ENCODE data around the gene SLC20A1. TPM values are rescaled to one million over a fixed set of nuclear protein-coding genes. Genes with fewer than 3 reads are reported as not detected.
A peak's percentile ranks its signal among the peaks of the same experiment; 100 is the strongest.

Gene SLC20A1
- total RNA-seq, 2 experiments from 2014 or later: 105 to 113 TPM

DNA sequence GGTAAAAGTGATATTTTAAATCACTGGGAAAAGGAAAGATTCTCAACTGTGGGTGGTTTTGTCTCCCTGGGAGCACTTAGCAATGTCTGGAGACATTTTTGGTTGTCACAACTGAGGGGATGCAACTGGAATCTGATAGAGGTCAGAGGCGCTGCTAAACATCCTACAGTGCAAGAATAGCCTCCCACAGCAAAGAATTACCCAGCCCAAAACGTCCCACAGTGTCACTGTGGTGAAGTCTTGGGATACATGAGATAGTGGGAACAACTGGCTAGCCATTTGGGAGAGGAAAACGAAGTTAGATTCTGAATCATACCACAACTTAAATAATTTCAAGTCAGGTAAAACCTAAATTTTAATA, 38.7 kb downstream of the SLC20A1 start:
- POLR2A ChIA-PET: interaction anchor here (1.2 kb wide), 1 partner anchor 22 kb away, joined by 3 read pairs; no protein-coding TSS in a partner anchor
- Mint-ChIP-seq H3K4me3 (no peak overlapping the region), H3K27me3 (peaks cover 8% of the 10 kb centered on the region), H3K36me3 (no peaks in the 10 kb centered on the region), H3K27ac (no peak overlapping the region), H3K9me3 (no peaks in the 10 kb centered on the region), H3K4me1 (peaks cover 5% of the 10 kb centered on the region)
- DNase-seq (no peak), ATAC-seq (ENCODE audit: low read depth) (no peak)

GRCh38 chr2:112685271-112685884, 39.6 kb downstream of the SLC20A1 start:
- DNase-seq: no peak
- H3K9me3 Mint-ChIP-seq: no peaks in the 10 kb centered on the region
- no peaks in the 10 kb centered on the region for H3K36me3 Mint-ChIP-seq
- H3K27ac Mint-ChIP-seq: no peak overlapping the region
- peaks cover 5% of the 10 kb centered on the region for H3K4me1 Mint-ChIP-seq
- H3K4me3 Mint-ChIP-seq: no peak overlapping the region
- POLR2A ChIA-PET: interaction anchor here (1.8 kb wide), 1 partner anchor 54 kb away, joined by 5 read pairs; no protein-coding TSS in a partner anchor
- H3K27me3 Mint-ChIP-seq: peaks cover 8% of the 10 kb centered on the region
- ATAC-seq (ENCODE audit: low read depth): no peak

DNA sequence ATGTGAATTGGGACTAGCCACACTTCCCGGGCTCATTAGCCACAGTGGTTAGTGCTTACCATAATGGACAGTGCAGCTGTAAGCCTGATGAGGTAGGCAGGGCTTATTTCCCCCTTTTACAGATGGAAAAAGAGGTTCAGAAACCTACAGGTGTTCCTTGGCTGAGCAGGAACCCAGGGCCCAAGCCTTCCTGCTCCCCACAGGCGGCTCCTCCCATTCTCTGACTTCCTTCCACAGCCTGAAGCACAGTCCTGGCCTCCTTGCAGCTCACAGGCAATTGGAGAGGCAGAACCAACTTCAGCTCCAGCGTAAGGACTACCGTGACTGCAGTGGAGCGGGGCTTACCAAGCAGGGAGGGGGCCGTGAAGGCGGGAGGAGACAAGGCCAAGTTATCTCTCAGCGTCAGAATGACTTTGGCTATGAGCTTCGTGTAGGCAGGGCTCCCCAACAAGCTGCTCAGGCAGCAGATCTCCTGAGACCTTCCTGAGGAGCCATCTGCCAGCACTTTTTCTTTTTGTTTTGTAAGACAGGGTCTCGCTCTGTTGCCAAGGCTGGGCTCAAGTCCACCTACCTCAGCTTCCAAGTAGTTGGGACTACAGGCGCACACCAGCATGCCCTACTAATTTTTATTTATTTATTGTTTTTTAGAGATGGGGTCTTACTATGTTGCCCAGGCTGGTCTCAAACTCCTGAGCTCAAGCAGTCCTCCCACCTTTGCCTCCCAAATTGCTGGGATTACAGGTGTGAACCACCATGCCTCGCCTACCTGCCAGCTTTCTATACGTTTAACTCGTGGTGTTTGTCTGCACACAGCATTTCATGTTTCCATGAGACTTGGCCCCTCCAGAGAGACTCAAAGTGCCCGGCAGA, 40.8 kb downstream of the SLC20A1 start:
- no peak for DNase-seq
- Mint-ChIP-seq H3K27ac (no peak overlapping the region), H3K27me3 (peaks cover 10% of the 10 kb centered on the region), H3K4me3 (no peak overlapping the region), H3K9me3 (no peaks in the 10 kb centered on the region), H3K4me1 (peaks cover 11% of the 10 kb centered on the region), H3K36me3 (no peaks in the 10 kb centered on the region)
- POLR2A ChIA-PET: interaction anchor here (0.8 to 1.8 kb wide), 4 partner anchors 39 to 62 kb away, joined by 3 to 5 read pairs (median 3); partner anchors contain the start of gene SLC20A1
- ATAC-seq (ENCODE audit: low read depth): no peak

- Mint-ChIP-seq H3K4me1 (peaks cover 18% of the 10 kb centered on the region), H3K9me3 (no peaks in the 10 kb centered on the region), H3K27me3 (peaks cover 10% of the 10 kb centered on the region), H3K27ac (no peak overlapping the region), H3K36me3 (no peaks in the 10 kb centered on the region), H3K4me3 (no peak overlapping the region)
- ATAC-seq (ENCODE audit: low read depth): no peak
- no peak for DNase-seq
- POLR2A ChIA-PET: interaction anchor here (1.0 to 1.4 kb wide), 3 partner anchors 40 to 63 kb away, joined by 3 read pairs; no protein-coding TSS in a partner anchor
These were observed 41.8 kb downstream of the SLC20A1 start for GRCh38 chr2:112687522-112687921.

- Mint-ChIP-seq H3K27me3 (peaks cover 10% of the 10 kb centered on the region), H3K4me3 (no peak overlapping the region), H3K27ac (no peak overlapping the region), H3K36me3 (no peaks in the 10 kb centered on the region), H3K4me1 (peaks cover 25% of the 10 kb centered on the region), H3K9me3 (no peaks in the 10 kb centered on the region)
- ATAC-seq (ENCODE audit: low read depth) (no peak), DNase-seq (no peak)
- POLR2A ChIA-PET: interaction anchor here (1.0 kb wide), 1 partner anchor 62 kb away, joined by 3 read pairs; no protein-coding TSS in a partner anchor
These were observed 42.5 kb downstream of the SLC20A1 start for GRCh38 chr2:112688086-112688880.

DNA sequence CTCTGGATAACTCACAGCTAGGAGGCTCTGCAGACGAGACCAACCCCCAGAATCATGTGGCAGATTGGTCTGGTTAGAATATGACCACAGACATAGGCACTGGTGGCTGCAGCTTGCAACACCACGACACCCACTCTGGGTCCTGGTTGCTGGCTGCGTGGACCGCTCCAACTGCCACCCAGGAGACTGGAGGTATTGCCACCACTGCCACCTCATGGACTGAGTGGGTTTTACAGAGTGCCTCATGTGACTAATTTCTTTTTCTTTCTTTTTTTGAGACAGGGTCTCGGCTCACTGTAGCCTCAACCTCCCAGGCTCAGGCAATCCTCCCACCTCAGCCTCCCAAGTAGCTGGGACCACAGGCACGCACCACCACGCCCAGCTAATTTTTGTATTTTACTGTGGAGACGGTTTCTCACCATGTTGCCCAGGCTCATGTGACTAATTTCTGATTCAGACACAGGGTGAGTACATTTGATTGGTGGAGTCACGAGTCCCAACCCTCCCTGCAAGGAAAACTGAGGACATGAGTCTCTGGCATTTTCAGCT, 45.2 kb downstream of the SLC20A1 start:
- H3K27ac Mint-ChIP-seq: no peak overlapping the region
- H3K27me3 Mint-ChIP-seq: peaks cover 13% of the 10 kb centered on the region

DNA sequence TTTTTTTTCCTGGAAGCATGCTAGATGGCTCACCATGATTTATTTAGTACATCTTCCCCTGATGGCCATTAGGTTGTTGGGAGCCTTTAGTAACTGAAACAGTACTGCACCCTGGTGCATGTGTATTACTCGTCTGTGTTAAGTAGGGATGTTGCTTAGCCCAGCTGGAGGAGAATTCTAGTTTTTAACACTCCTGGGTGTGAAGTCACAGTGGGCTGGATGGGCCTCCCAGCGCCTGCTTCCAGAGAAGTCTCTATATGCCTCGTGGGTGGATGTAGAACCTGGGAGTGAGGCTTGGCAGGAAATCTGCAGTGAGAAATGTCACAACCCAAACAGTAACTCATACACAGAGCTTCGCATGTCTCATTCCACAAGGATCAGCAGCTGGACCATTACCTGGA, 46.1 kb downstream of the SLC20A1 start:
- Mint-ChIP-seq H3K27me3 (peaks cover 21% of the 10 kb centered on the region), H3K4me3 (no peak overlapping the region), H3K4me1 (peaks cover 23% of the 10 kb centered on the region), H3K9me3 (no peaks in the 10 kb centered on the region), H3K27ac (no peak overlapping the region), H3K36me3 (no peaks in the 10 kb centered on the region)
- POLR2A ChIA-PET: interaction anchor here (0.7 to 3.4 kb wide), 11 partner anchors 14 to 107 kb away, joined by 3 to 18 read pairs (median 4); partner anchors contain the start of gene CHCHD5
- ATAC-seq (ENCODE audit: low read depth): no peak
- DNase-seq: no peak

More for the DNA sequence above, 45.2 kb downstream of the SLC20A1 start:
- POLR2A ChIA-PET: interaction anchor here (0.5 to 3.4 kb wide), 7 partner anchors 14 to 66 kb away, joined by 3 to 15 read pairs (median 4); no protein-coding TSS in a partner anchor
- Mint-ChIP-seq H3K4me3 (peak overlapping the region; percentile 46), H3K4me1 (peaks cover 23% of the 10 kb centered on the region), H3K9me3 (no peaks in the 10 kb centered on the region), H3K36me3 (no peaks in the 10 kb centered on the region)
- ATAC-seq (ENCODE audit: low read depth): peak; percentile 76
- peak; percentile 67 for DNase-seq

- peak overlapping the region; percentile 54 for H3K4me3 Mint-ChIP-seq
- H3K27me3 Mint-ChIP-seq: peaks cover 21% of the 10 kb centered on the region
- H3K36me3 Mint-ChIP-seq: no peaks in the 10 kb centered on the region
- ATAC-seq (ENCODE audit: low read depth): peak; percentile 88
- H3K27ac Mint-ChIP-seq: peak overlapping the region; percentile 39
- POLR2A ChIA-PET: interaction anchor here (0.7 to 3.4 kb wide), 11 partner anchors 14 to 108 kb away, joined by 3 to 18 read pairs (median 4); partner anchors contain the start of genes CHCHD5 and SLC20A1
- H3K9me3 Mint-ChIP-seq: no peaks in the 10 kb centered on the region
- peaks cover 23% of the 10 kb centered on the region for H3K4me1 Mint-ChIP-seq
- peak; percentile 57 for DNase-seq
These were observed 46.8 kb downstream of the SLC20A1 start for GRCh38 chr2:112692495-112692911.

- H3K36me3 Mint-ChIP-seq: no peaks in the 10 kb centered on the region
- H3K27me3 Mint-ChIP-seq: peaks cover 21% of the 10 kb centered on the region
- no peaks in the 10 kb centered on the region for H3K9me3 Mint-ChIP-seq
- DNase-seq: no peak
- POLR2A ChIA-PET: interaction anchor here (0.9 to 3.4 kb wide), 10 partner anchors 13 to 108 kb away, joined by 3 to 18 read pairs (median 4); partner anchors contain the start of genes CHCHD5 and SLC20A1
- H3K4me1 Mint-ChIP-seq: peaks cover 23% of the 10 kb centered on the region
- H3K27ac Mint-ChIP-seq: peak overlapping the region; percentile 39
- peak overlapping the region; percentile 54 for H3K4me3 Mint-ChIP-seq
- ATAC-seq (ENCODE audit: low read depth): no peak
These were observed 47.2 kb downstream of the SLC20A1 start for GRCh38 chr2:112692918-112693317.

- DNase-seq: no peak
- peaks cover 20% of the 10 kb centered on the region for H3K27me3 Mint-ChIP-seq
- no peaks in the 10 kb centered on the region for H3K9me3 Mint-ChIP-seq
- ATAC-seq (ENCODE audit: low read depth): no peak
- no peak overlapping the region for H3K4me3 Mint-ChIP-seq
- no peak overlapping the region for H3K27ac Mint-ChIP-seq
- peaks cover 23% of the 10 kb centered on the region for H3K4me1 Mint-ChIP-seq
- POLR2A ChIA-PET: interaction anchor here (1.1 to 3.4 kb wide), 3 partner anchors 13 to 66 kb away, joined by 4 to 18 read pairs (median 15); partner anchors contain the start of gene SLC20A1
- no peaks in the 10 kb centered on the region for H3K36me3 Mint-ChIP-seq
These were observed 47.9 kb downstream of the SLC20A1 start for GRCh38 chr2:112693596-112693995.

DNA sequence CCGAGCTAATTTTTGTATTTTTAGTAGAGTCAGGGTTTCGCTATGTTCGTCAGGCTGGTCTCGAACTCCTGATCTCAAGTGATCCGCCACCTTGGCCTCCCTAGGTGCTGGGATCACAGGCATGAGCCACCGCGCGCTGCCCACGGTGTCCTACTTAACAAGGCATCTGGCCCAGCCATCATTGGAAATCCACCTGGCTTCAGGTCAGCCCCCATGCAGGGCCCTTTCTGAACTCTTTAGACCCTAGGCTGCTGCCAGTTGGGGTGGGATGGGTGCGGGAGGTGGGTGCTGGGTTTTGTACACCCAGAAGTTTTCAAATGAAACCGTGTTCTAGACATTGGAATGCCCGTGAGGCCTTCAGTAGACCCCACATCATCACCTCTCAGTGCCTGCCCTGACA, 48.4 kb downstream of the SLC20A1 start:
- ATAC-seq (ENCODE audit: low read depth): no peak
- no peaks in the 10 kb centered on the region for H3K36me3 Mint-ChIP-seq
- no peak overlapping the region for H3K27ac Mint-ChIP-seq
- peaks cover 20% of the 10 kb centered on the region for H3K27me3 Mint-ChIP-seq
- peaks cover 23% of the 10 kb centered on the region for H3K4me1 Mint-ChIP-seq
- no peak overlapping the region for H3K4me3 Mint-ChIP-seq
- no peaks in the 10 kb centered on the region for H3K9me3 Mint-ChIP-seq
- POLR2A ChIA-PET: interaction anchor here (0.7 kb wide), 1 partner anchor 255 kb away, joined by 4 read pairs; no protein-coding TSS in a partner anchor
- no peak for DNase-seq

DNA sequence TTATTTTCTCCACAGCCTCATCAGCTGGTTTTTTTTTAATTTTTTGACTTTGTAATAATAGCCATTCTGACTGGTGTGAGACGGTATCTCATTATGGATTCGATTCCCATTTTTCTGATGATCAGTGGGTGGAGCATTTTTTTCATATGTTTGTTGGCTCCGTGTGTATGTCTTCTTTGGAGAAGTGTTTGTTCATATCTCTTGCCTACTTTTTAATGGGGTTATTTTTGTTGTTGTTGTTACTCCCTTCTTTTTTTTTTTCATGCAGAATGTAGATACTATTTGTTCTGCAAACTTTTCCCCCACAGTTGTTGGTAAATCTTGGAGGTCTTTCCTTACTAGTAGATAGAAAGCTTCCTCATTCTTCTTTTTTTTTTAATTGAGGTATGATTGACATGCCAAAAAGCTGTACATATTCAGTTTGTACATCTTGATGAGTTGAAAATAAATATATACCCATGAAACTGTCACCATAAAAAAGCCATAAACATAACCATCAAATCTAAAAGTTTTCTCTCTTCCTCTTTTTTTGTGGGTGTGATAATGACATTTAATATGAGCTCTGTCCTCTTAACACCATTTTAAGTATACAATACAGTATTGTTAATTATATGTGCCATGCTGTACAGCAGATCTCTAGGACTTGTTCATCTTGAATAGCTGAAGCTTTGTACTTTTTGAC, 53.2 kb downstream of the SLC20A1 start:
- H3K4me3 Mint-ChIP-seq: no peak overlapping the region
- H3K9me3 Mint-ChIP-seq: no peaks in the 10 kb centered on the region
- DNase-seq (no peak), ATAC-seq (ENCODE audit: low read depth) (no peak)
- peaks cover 7% of the 10 kb centered on the region for H3K4me1 Mint-ChIP-seq
- no peaks in the 10 kb centered on the region for H3K36me3 Mint-ChIP-seq
- POLR2A ChIA-PET: no interaction called here
- H3K27ac Mint-ChIP-seq: no peak overlapping the region
- H3K27me3 Mint-ChIP-seq: peaks cover 47% of the 10 kb centered on the region

Data from activated naive CD8-positive, alpha-beta T cell treated with anti-CD3 and anti-CD28 coated beads, Interleukin-2, amount 10 ng/mL, durations not matched to agents 7 days and 5 days (primary cell).